Adipose tissue (tissue), 3 donors: ENCODE data around the gene KCNQ2. TPM values are rescaled to one million over a fixed set of nuclear protein-coding genes. Genes with fewer than 3 reads are reported as not detected.

ENCODE experiments used
- H3K27ac ChIP-seq: one replicate; pipeline ENCODE4 v1.5.1; 2013; ENCODE audit warnings: low read depth, low read length
- WGBS, 3 donors: extraction: QIAGEN DNeasy Blood & Tissue Kit; methylation state at CpG; one replicate each; pipeline ENCODE4 v1.1.7; 2013; 5-methylcytosine and 5-hydroxymethylcytosine counted together
- polyA plus RNA-seq, 3 donors: library from polyadenylated mRNA; stranded (reverse); fragments of 200-250 nt; gene quantifications; one replicate each; pipeline ENCODE4 v1.2.3, GENCODE V29; 2013
- donor health status: healthy with polysubstance abuse.
- donor health status: Bipolar disorder and iron deficiency.
- donor health status: healthy.

The KCNQ2 gene
- polyA plus RNA-seq, 3 donors: 0.10 to 1.6 TPM; not detected in 1

- WGBS, 3 donors: 62 to 74% (median 70%) methylated on average over 31 to 32 of the region's 32 CpGs
Observed at GRCh38 chr20:63415647-63416391, 56.6 kb downstream of the KCNQ2 start.

GRCh38 chr20:63414720-63415430 is 57.6 kb downstream of the KCNQ2 start:
- H3K27ac ChIP-seq: no peak overlapping the region
- 84 to 89% (median 89%) methylated on average over 32 to 35 of the region's 45 CpGs for WGBS, 3 donors

More at GRCh38 chr20:63415647-63416391, 56.6 kb downstream of the KCNQ2 start:
- no peak overlapping the region for H3K27ac ChIP-seq

GRCh38 chr20:63413963-63414684 is 58.3 kb downstream of the KCNQ2 start:
- WGBS, 3 donors: 67 to 85% (median 82%) methylated on average over 33 of the region's 33 CpGs
- H3K27ac ChIP-seq: no peak overlapping the region

- no peak overlapping the region for H3K27ac ChIP-seq
- 73 to 84% (median 82%) methylated on average over 18 of the region's 18 CpGs for WGBS, 3 donors
Observed at GRCh38 chr20:63413323-63413722, 59.1 kb downstream of the KCNQ2 start.

- no peak overlapping the region for H3K27ac ChIP-seq
- WGBS, 3 donors: 81 to 84% (median 82%) methylated on average over 8 of the region's 8 CpGs
Observed at GRCh38 chr20:63412889-63413288, 59.6 kb downstream of the KCNQ2 start.

GRCh38 chr20:63411898-63412631 is 60.4 kb downstream of the KCNQ2 start:
- no peak overlapping the region for H3K27ac ChIP-seq
- WGBS, 3 donors: 46 to 57% (median 50%) methylated on average over 38 to 39 of the region's 39 CpGs

GRCh38 chr20:63411151-63411897 is 61.1 kb downstream of the KCNQ2 start:
- H3K27ac ChIP-seq: no peak overlapping the region
- WGBS, 3 donors: 67 to 81% (median 74%) methylated on average over 27 of the region's 27 CpGs

- no peak overlapping the region for H3K27ac ChIP-seq
- 74 to 76% (median 75%) methylated on average over 21 of the region's 23 CpGs for WGBS, 3 donors
Observed at GRCh38 chr20:63409834-63410435, 62.5 kb downstream of the KCNQ2 start.

GRCh38 chr20:63409066-63409833 is 63.2 kb downstream of the KCNQ2 start:
- H3K27ac ChIP-seq: no peak overlapping the region
- 75 to 84% (median 79%) methylated on average over 20 to 21 of the region's 21 CpGs for WGBS, 3 donors

GRCh38 chr20:63408684-63409046 is 63.8 kb downstream of the KCNQ2 start:
- H3K27ac ChIP-seq: no peak overlapping the region
- WGBS, 3 donors: 88 to 93% (median 92%) methylated on average over 19 to 21 of the region's 21 CpGs

- 81 to 91% (median 87%) methylated on average over 27 of the region's 27 CpGs for WGBS, 3 donors
Observed at GRCh38 chr20:63407928-63408683, 64.3 kb downstream of the KCNQ2 start.

GRCh38 chr20:63406617-63407245 is 65.7 kb downstream of the KCNQ2 start:
- 91 to 95% (median 92%) methylated on average over 60 of the region's 60 CpGs for WGBS, 3 donors
- H3K27ac ChIP-seq: no peak overlapping the region

More at GRCh38 chr20:63407928-63408683, 64.3 kb downstream of the KCNQ2 start:
- H3K27ac ChIP-seq: no peak overlapping the region

- no peak overlapping the region for H3K27ac ChIP-seq
- 68 to 84% (median 83%) methylated on average over 12 to 23 of the region's 23 CpGs for WGBS, 3 donors
Observed at GRCh38 chr20:63406011-63406410, 66.4 kb downstream of the KCNQ2 start.

- H3K27ac ChIP-seq: no peak overlapping the region
- WGBS, 3 donors: 52 to 66% (median 54%) methylated on average over 26 to 31 of the region's 31 CpGs
Observed at GRCh38 chr20:63405102-63405730, 67.2 kb downstream of the KCNQ2 start.
